Adrenal gland (tissue), 5 donors: ENCODE results near the gene ADNP2.

Experiments
- CTCF ChIP-seq, 6 experiments: fragments of 450-650 bp in 4 of 6; fragments of 200-600 bp in 2 of 6; sonication (generic) in 1 of 6; IDR thresholded peaks; 1 replicate in 5 of 6; 2 replicates in 1 of 6; pipeline versions ENCODE4 v1.5.1 to v1.8.0; 2016 to 2021; ENCODE audit warnings: antibody characterized with exemption in 6 of 6, mild to moderate bottlenecking in 2 of 6, moderate library complexity in 1 of 6
- POLR2A ChIP-seq, 2 donors: fragments of 450-650 bp; IDR thresholded peaks; one replicate each; pipeline ENCODE4 v1.6.1; 2017; ENCODE audit warnings: antibody characterized with exemption in 2 of 2, mild to moderate bottlenecking in 2 of 2, moderate library complexity in 1 of 2
- donor health status: DM: no; HTN: no; CAD: no.

GRCh38 chr18:80067321-80067720 lies 41.7 kb upstream of the ADNP2 start:
- TF ChIP-seq CTCF (IDR thresholded peaks at IDR 0.05) (no peak), POLR2A (IDR thresholded peaks at IDR 0.05) (no peak)
